Endometrial microvascular endothelial cells (primary cell): ENCODE results near the gene ASIC3. TPM values are rescaled to one million over a fixed set of nuclear protein-coding genes. Genes with fewer than 3 reads are reported as not detected.
"Not testable (repeated sequence)": the region's sequence is repeated elsewhere in the genome, so short reads cannot be mapped to it uniquely, and the experiment has no call there.

Experiments used
- in situ Hi-C: cut with HindIII; loops from 2 replicates; pipeline ENCODE4 v1.10.0; 2017; ENCODE audit warnings: low sequenced_read_pairs, low pct_unique_long_range_greater_than_20kb; ENCODE audit errors: inconsistent ontology term
- total RNA-seq: library from RNA; depleted of rRNA; stranded (reverse); fragments of >200 nt; gene quantifications from one replicate; pipeline ENCODE4 v1.2.3, GENCODE V29; 2015; ENCODE audit errors: inconsistent ontology term

ASIC3 gene
- total RNA-seq, 1 donor from 2014 or later, result 0.56 TPM

- in situ Hi-C loops, result no loop called here
Measured at GRCh38 chr7:151028131-151028947, 20.0 kb upstream of the ASIC3 start, which contains the start of gene ABCB8. ABCB8 (plus strand) TSS chr7:151028450; CDS start chr7:151028516, 66 bp downstream.

GRCh38 chr7:151028948-151029501, 19.3 kb upstream of the ASIC3 start:
- in situ Hi-C loops, result no loop called here

DNA sequence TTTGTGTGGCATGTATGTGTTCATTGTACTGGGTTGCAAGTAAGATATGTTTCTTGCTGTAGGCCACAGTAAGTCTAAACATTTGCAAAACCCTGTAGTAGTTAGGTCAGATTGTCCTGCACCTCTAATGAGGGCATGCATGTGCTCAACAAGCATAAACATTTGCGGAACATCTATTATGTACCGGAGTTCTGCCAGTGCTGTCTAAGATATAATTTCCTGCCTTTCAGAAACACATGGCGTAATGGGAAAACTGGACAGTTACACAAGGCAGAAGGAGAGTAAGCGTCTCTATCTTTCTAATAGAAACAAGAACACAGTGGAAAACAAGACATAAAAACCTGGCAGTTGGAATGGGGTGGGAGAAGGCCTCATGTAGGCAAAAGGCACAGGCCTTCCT, 17.3 kb upstream of the ASIC3 start:
- in situ Hi-C loops, result no loop called here

GRCh38 chr7:151032936-151033863, 15.1 kb upstream of the ASIC3 start:
- in situ Hi-C loops, result no loop called here

GRCh38 chr7:151033864-151034249, 14.5 kb upstream of the ASIC3 start:
- in situ Hi-C loops, result no loop called here

GRCh38 chr7:151034312-151035025, 13.9 kb upstream of the ASIC3 start:
- in situ Hi-C loops, result no loop called here

GRCh38 chr7:151035026-151035717, 13.2 kb upstream of the ASIC3 start:
- in situ Hi-C loops, result no loop called here

GRCh38 chr7:151035902-151036301, 12.4 kb upstream of the ASIC3 start:
- in situ Hi-C loops, result no loop called here

DNA sequence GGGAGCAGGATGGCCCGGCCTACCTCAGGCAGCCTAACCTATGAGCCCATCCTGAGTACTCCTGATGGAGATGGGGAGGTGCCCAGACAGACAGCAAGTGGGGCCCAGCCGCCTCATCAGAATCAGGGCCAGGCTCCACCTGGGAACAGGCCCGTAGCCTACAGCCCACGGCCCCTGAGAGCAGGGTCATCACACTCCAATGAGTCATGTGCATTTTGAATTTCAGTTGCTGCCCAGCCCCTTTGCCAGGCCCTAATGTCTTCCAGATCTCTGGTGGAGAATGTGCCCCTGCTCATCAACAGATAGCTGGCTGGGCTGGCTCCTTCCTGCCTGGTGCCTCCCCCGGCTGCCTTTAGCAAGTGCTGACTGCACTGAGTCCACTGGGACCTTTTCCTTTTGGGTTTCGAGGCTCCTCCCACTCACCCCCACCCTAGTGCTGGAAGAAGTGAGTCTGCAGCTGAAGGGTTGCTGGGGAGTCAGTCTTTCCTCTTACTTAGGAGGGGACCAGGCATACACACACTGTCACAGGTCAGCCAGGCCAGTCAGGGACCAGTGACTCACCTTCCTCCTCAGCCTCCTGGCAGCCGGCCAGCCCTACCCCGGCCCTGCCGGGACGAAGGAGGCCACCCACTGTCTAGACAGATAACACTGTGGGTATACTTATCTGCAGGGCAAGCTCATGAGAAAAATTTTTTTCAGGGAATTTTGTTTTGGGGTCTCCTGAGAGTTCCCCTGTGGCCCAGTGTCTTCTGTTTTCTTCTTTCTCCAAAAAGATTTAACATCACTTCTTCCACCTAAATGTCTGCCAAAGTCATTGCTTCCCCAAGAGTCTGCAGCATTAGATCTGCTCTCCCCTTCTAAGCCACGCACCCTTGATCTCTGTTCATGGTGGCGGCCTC, 9.1 kb upstream of the ASIC3 start:
- in situ Hi-C loops, result no loop called here

DNA sequence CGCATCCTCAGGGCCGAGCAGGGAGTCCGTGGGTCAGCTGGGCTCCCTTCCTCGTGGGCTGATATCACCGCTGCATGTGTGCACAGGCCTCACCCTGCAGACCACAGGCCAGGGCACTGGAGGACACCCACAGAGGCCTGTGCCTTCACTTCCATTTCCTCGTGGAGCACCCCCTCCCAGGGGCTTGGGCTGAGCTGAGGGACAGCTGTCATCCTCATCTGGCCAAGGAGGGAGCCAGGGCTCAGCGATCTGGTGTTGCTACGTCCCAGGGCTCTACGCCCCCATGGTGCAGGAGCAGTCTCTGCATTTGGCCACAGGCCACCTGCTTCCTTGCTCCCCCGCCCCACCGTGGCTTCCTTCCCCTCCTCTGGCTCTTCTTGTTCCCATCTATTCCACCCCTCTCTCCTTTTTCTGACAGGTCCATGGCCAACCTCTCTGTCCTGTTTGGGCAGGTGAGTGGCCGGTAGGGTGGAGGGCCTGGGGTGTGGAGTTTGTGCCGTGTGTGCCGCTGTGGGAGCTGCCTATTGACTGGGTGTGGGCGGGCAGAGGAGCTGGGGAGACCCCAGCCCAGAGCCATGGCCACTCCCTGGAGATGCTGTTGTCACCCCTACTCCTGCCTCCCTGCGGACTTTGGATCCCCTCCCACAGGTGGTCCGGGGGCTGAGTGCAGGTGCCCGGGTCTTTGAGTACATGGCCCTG, 8.3 kb upstream of the ASIC3 start:
- in situ Hi-C loops, result no loop called here

DNA sequence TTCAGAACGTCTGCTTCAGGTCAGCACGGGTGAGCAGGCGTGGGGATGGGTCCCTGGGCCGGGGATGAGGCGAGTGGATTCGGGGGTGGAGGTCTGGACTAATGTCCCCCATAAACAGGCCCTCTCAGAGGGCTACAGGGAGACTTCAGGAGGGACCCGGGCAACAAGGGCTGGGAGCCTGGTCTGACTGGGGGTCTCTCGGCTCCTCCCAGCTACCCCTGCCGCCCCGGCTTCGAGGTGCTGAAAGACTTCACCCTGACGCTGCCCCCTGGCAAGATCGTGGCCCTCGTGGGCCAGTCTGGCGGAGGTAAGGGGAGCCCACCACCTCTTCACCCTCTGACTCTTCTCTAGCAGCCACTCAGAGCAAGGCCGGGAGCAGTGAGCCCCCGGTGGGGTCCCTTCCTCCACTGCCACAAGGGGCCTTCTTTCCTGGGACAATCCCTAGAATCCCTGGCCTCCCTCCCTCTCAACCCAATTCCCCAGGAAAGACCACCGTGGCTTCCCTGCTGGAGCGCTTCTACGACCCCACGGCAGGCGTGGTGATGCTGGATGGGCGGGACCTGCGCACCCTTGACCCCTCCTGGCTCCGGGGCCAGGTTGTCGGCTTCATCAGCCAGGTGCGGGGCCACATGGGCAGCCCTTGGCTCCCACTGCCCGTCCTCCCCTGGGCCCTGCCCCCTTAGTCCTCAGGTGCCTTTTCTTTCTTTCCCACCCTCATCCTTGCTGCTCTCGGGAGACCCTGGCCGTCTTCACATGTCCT, 7.5 kb upstream of the ASIC3 start:
- in situ Hi-C loops, result no loop called here

GRCh38 chr7:151043449-151043848, 4.9 kb upstream of the ASIC3 start:
- in situ Hi-C loops, result not testable (repeated sequence)

GRCh38 chr7:151043959-151044358, 4.4 kb upstream of the ASIC3 start:
- in situ Hi-C loops, result no loop called here

GRCh38 chr7:151045262-151045661, 3.1 kb upstream of the ASIC3 start:
- in situ Hi-C loops, result no loop called here

GRCh38 chr7:151045967-151046366, 2.4 kb upstream of the ASIC3 start:
- in situ Hi-C loops, result no loop called here
